Body of pancreas (tissue), 4 donors: Measurements from ENCODE around the gene EHMT2. TPM values are rescaled to one million over a fixed set of nuclear protein-coding genes. Genes with fewer than 3 reads are reported as not detected.

Source experiments
- ATAC-seq: fragments of 150-250 bp; one replicate; pipeline ENCODE4 v1.9.1; 2016
- DNase-seq, 4 donors: peaks; one replicate each; pipeline ENCODE4 v3.0.0-alpha.2; 2019
- H3K27ac ChIP-seq, 4 donors: fragments of 200-600 bp; sonication (generic); 1 replicate in 3 of 4; 2 replicates in 1 of 4; pipeline versions ENCODE4 v1.5.1 to v1.6.1; 2016 to 2019; ENCODE audit warnings: mild to moderate bottlenecking in 1 of 4, mixed read lengths in 1 of 4, moderate library complexity in 1 of 4
- H3K27me3 ChIP-seq, 2 donors: fragments of 200-600 bp; sonication (generic); one replicate each; pipeline ENCODE4 v1.6.0; 2016; ENCODE audit warnings: mild to moderate bottlenecking in 1 of 2
- H3K36me3 ChIP-seq, 2 donors: fragments of 200-600 bp; sonication (generic); replicated peaks in 1 of 2; 2 replicates each; pipeline ENCODE4 v1.5.1; 2016; ENCODE audit warnings: low read depth in 2 of 2; ENCODE audit not compliant: insufficient read depth in 1 of 2
- H3K4me1 ChIP-seq: fragments of 200-600 bp; sonication (generic); one replicate; pipeline ENCODE4 v1.6.0; 2016
- H3K4me3 ChIP-seq, 2 donors: fragments of 200-600 bp; sonication (generic); 1 replicate in 1 of 2; 2 replicates in 1 of 2; pipeline ENCODE4 v1.5.1; 2016 to 2019
- H3K9me3 ChIP-seq, 3 donors: fragments of 200-600 bp; sonication (generic); 1 replicate in 2 of 3; 2 replicates in 1 of 3; pipeline ENCODE4 v1.5.1; 2016
- CTCF ChIP-seq, 7 experiments: fragments of 450-650 bp in 4 of 7; fragments of 200-600 bp in 3 of 7; sonication (generic) in 3 of 7; IDR thresholded peaks; one replicate each; pipeline ENCODE4 v1.5.1; 2016 to 2019; ENCODE audit warnings: antibody characterized with exemption in 7 of 7
- POLR2A ChIP-seq, 3 donors: fragments of 450-650 bp; IDR thresholded peaks; one replicate each; pipeline ENCODE4 v1.6.1; 2016; ENCODE audit warnings: antibody characterized with exemption in 3 of 3, mild to moderate bottlenecking in 2 of 3
- WGBS, 2 donors: methylation state at CpG; one replicate each; pipeline ENCODE4 v1.1.5; 2017; 5-methylcytosine and 5-hydroxymethylcytosine counted together
- intact Hi-C: fragments of 100-400 bp; cut with DNase I; formaldehyde crosslinking; loops from one replicate; pipeline ENCODE4 v1.15.1; 2023
- total RNA-seq, 2 donors: library from RNA; depleted of rRNA; stranded (reverse); fragments of >200 nt; gene quantifications; one replicate each; pipeline ENCODE4 v1.1.0, GENCODE V29; 2016

EHMT2 gene
- total RNA-seq, 2 donors from 2014 or later = 35.8 to 87.7 TPM

GRCh38 chr6:31876357-31876756 lies 21.1 kb downstream of the EHMT2 start:
- intact Hi-C loops = no loop called here
- Histone ChIP-seq H3K36me3 (peaks cover 0 to 10% of the 10 kb centered on the region in 2 donors), H3K27me3 (no peaks in the 10 kb centered on the region), H3K4me1 (peaks cover 20% of the 10 kb centered on the region), H3K27ac (no peak overlapping the region), H3K4me3 (no peak overlapping the region), H3K9me3 (no peaks in the 10 kb centered on the region)
- ATAC-seq (no peak), DNase-seq (no peak)
- WGBS, 2 donors = 86 to 90% methylated on average over 6 to 7 of the region's 7 CpGs
- no peak for TF ChIP-seq POLR2A (IDR thresholded peaks at IDR 0.05)
- no peak for TF ChIP-seq CTCF (IDR thresholded peaks at IDR 0.05)

- H3K9me3 ChIP-seq = no peaks in the 10 kb centered on the region
- peaks cover 0 to 8% of the 10 kb centered on the region in 2 donors for H3K36me3 ChIP-seq
- peaks cover 20% of the 10 kb centered on the region for H3K4me1 ChIP-seq
- no peak for TF ChIP-seq CTCF (IDR thresholded peaks at IDR 0.05)
- TF ChIP-seq POLR2A (IDR thresholded peaks at IDR 0.05) = no peak
- no peak overlapping the region for H3K4me3 ChIP-seq
- no peaks in the 10 kb centered on the region for H3K27me3 ChIP-seq
- DNase-seq (no peak), ATAC-seq (no peak)
- no peak overlapping the region for H3K27ac ChIP-seq
- 70 to 73% methylated on average over 4 to 5 of the region's 5 CpGs for WGBS, 2 donors
- intact Hi-C loops = no loop called here
These were observed 21.6 kb downstream of the EHMT2 start for GRCh38 chr6:31875877-31876276.

GRCh38 chr6:31874836-31875572 lies 22.5 kb downstream of the EHMT2 start:
- Histone ChIP-seq H3K4me1 (peaks cover 20% of the 10 kb centered on the region), H3K4me3 (no peak overlapping the region), H3K27ac (no peak overlapping the region), H3K9me3 (no peaks in the 10 kb centered on the region), H3K36me3 (peaks cover 0 to 5% of the 10 kb centered on the region in 2 donors), H3K27me3 (no peaks in the 10 kb centered on the region)
- DNase-seq (no peak), ATAC-seq (no peak)
- TF ChIP-seq POLR2A (IDR thresholded peaks at IDR 0.05) = no peak
- TF ChIP-seq CTCF (IDR thresholded peaks at IDR 0.05) = no peak
- WGBS, 2 donors = 77% methylated on average over 5 of the region's 5 CpGs
- intact Hi-C loops = no loop called here

GRCh38 chr6:31874084-31874670 lies 23.3 kb downstream of the EHMT2 start:
- 43 to 54% methylated on average over 4 of the region's 4 CpGs for WGBS, 2 donors

GRCh38 chr6:31871046-31871659 lies 26.3 kb downstream of the EHMT2 start:
- intact Hi-C loops = no loop called here
- TF ChIP-seq CTCF (IDR thresholded peaks at IDR 0.05) = no peak
- no peak for TF ChIP-seq POLR2A (IDR thresholded peaks at IDR 0.05)
- no peak overlapping the region for H3K4me3 ChIP-seq
- no peaks in the 10 kb centered on the region for H3K36me3 ChIP-seq
- 53 to 54% methylated on average over 8 to 9 of the region's 9 CpGs for WGBS, 2 donors
- no peaks in the 10 kb centered on the region for H3K9me3 ChIP-seq
- H3K27ac ChIP-seq = no peak overlapping the region
- no peaks in the 10 kb centered on the region for H3K4me1 ChIP-seq
- no peaks in the 10 kb centered on the region for H3K27me3 ChIP-seq
- ATAC-seq (no peak), DNase-seq (no peak)

More at GRCh38 chr6:31874084-31874670, 23.3 kb downstream of the EHMT2 start:
- DNase-seq (no peak), ATAC-seq (no peak)
- TF ChIP-seq POLR2A (IDR thresholded peaks at IDR 0.05) = no peak
- intact Hi-C loops = no loop called here
- no peak overlapping the region for H3K27ac ChIP-seq
- H3K36me3 ChIP-seq = no peaks in the 10 kb centered on the region
- H3K27me3 ChIP-seq = no peaks in the 10 kb centered on the region
- no peak overlapping the region for H3K4me3 ChIP-seq
- peaks cover 20% of the 10 kb centered on the region for H3K4me1 ChIP-seq
- H3K9me3 ChIP-seq = no peaks in the 10 kb centered on the region
